Heart left ventricle (tissue), 13 donors: ENCODE results near the gene URB2.

Experiments used
- CTCF ChIP-seq, 12 donors: fragments of 200-600 bp; sonication (generic) in 4 of 12; IDR thresholded peaks; one replicate each; pipeline versions ENCODE4 v1.5.0 to v1.8.0; 2018 to 2022; ENCODE audit warnings: antibody characterized with exemption in 12 of 12, mild to moderate bottlenecking in 5 of 12
- POLR2A ChIP-seq, 2 donors: fragments of 450-650 bp; IDR thresholded peaks; one replicate each; pipeline ENCODE4 v1.6.1; 2017; ENCODE audit warnings: antibody characterized with exemption in 2 of 2, mild to moderate bottlenecking in 2 of 2, moderate library complexity in 2 of 2
- donor health status: ischemic (EF 13 %, LVEDD 7.1; RV severe dilation, severe dysfunction).
- donor health status: DM: no; HTN: yes; CAD: no.
- donor health status: DM: no; HTN: no; CAD: no.
- donor health status: ischemic (EF 25% LVEDD 6.9; RV normal size, moderate dysfunction).
- donor health status: ischemic (EF 25% LVEDD 5.7; RV mildly dilated, moderate dysfunction).
- donor health status: ischemic (EF 35%, LVEDD 5.7; RV mildly dilated, moderate dysfunction).
- donor health status: nonischemic (EF 11% LVEDD 7.7; RV severe dilation, severe dysfunction).
- donor health status: DM: yes; HTN: yes; CAD: no.
- donor health status: PGD.
- donor health status: ischemic (EF 29% LVEDD 5.4; RV normal size, mild dysfunction).
- donor health status: nonischemic (EF 23%, LVEDD 6.1; RV moderate dilation, normal function).

- TF ChIP-seq CTCF (IDR thresholded peaks at IDR 0.05) (no peak), POLR2A (IDR thresholded peaks at IDR 0.05) (no peak)
Measured at GRCh38 chr1:229643996-229644745, 18.1 kb downstream of the URB2 start.
